HCT116 (cell line): ENCODE results near the gene ADAMTSL2. TPM values are rescaled to one million over a fixed set of nuclear protein-coding genes. Genes with fewer than 3 reads are reported as not detected.

Source experiments
- ATAC-seq: fragments of 200-7000 bp; cut with Tn5 transposase; 2 replicates; pipeline ENCODE4 v1.9.1; 2020; ENCODE audit warnings: mild to moderate bottlenecking, moderate library complexity
- BruUV-seq: library from RNA; stranded (reverse); fragments of 400-500 nt; replicated peaks from 2 replicates; lab custom pipeline; 2021; lab: Mats Ljungman, UMichigan
- CTCF ChIA-PET: fragments of 300-600 bp; sonication (Branson Sonifier 250); formaldehyde crosslinking; loops from one replicate; lab custom pipeline; 2021; ENCODE audit warnings: antibody characterized with exemption; lab: Charles Lee
- POLR2A ChIA-PET: fragments of 300-600, 350-600 bp; sonication (Branson Sonifier 250); formaldehyde crosslinking; loops from one replicate; lab custom pipeline; 2021; ENCODE audit warnings: antibody characterized with exemption; lab: Charles Lee
- RAD21 ChIA-PET, 2 experiments: fragments of 300-600 bp; sonication (Branson Sonifier 250); formaldehyde crosslinking; loops; one replicate each; lab custom pipeline; 2023; ENCODE audit warnings: low total read pairs in 2 of 2; ENCODE audit not compliant: uncharacterized antibody in 2 of 2, unreplicated experiment in 2 of 2, low non-redundant PET in 1 of 2; lab: Charles Lee
- DNase-seq: peaks from one replicate; pipeline ENCODE4 v3.0.0-alpha.2; 2010; ENCODE audit warnings: low read depth, low spot score
- H2AFZ ChIP-seq: fragments of 200-600 bp; shearing (Covaris generic), sonication (generic); 2 replicates; pipeline ENCODE4 v1.6.1; 2017; ENCODE audit warnings: low read depth, mixed run types, mixed read lengths, antibody characterized with exemption, low read length; ENCODE audit not compliant: poor library complexity, severe bottlenecking
- H3K27ac ChIP-seq: 2 replicates; pipeline ENCODE4 v1.5.1; 2012; ENCODE audit warnings: low read depth, low read length
- H3K27me3 ChIP-seq: fragments of 200-600 bp; sonication (generic); 2 replicates; pipeline ENCODE4 v1.6.1; 2016; ENCODE audit warnings: mixed run types, low read length, mixed read lengths; ENCODE audit not compliant: insufficient read depth
- H3K36me3 ChIP-seq, 2 experiments: fragments of 200-500 bp in 1 of 2; fragments of 200-600 bp in 1 of 2; sonication (Bioruptor generic) in 1 of 2; sonication (generic) in 1 of 2; 2 replicates each; pipeline versions ENCODE4 v1.5.1 to v1.6.1; 2014 to 2016; ENCODE audit warnings: low read length in 2 of 2, inconsistent platforms in 1 of 2, mixed read lengths in 1 of 2, mixed run types in 1 of 2; ENCODE audit not compliant: insufficient read depth in 2 of 2, control insufficient read depth in 1 of 2
- H3K4me1 ChIP-seq, 2 experiments: fragments of 200-600 bp in 1 of 2; sonication (generic) in 1 of 2; 2 replicates each; pipeline versions ENCODE4 v1.5.1 to v1.6.1; 2012 to 2017; ENCODE audit warnings: low read length in 2 of 2, inconsistent platforms in 1 of 2, mild to moderate bottlenecking in 1 of 2, mixed read lengths in 1 of 2, mixed run types in 1 of 2, moderate library complexity in 1 of 2; ENCODE audit not compliant: insufficient read depth in 2 of 2, control insufficient read depth in 1 of 2
- H3K4me2 ChIP-seq: fragments of 200-600 bp; sonication (generic); 2 replicates; pipeline ENCODE4 v1.6.1; 2017; ENCODE audit warnings: mixed run types, low read length, mixed read lengths
- H3K4me3 ChIP-seq, 2 experiments: fragments of 200-600 bp in 1 of 2; sonication (generic) in 1 of 2; replicated peaks in 1 of 2; 2 replicates each; pipeline ENCODE4 v1.5.1; 2011 to 2016; ENCODE audit warnings: low read length in 2 of 2, control low read depth in 1 of 2, low read depth in 1 of 2, mild to moderate bottlenecking in 1 of 2, mixed read lengths in 1 of 2, mixed run types in 1 of 2
- H3K79me2 ChIP-seq: fragments of 200-600 bp; sonication (generic); 2 replicates; pipeline ENCODE4 v1.6.1; 2017; ENCODE audit warnings: mild to moderate bottlenecking, mixed run types, low read length, moderate library complexity, mixed read lengths; ENCODE audit not compliant: insufficient read depth
- H3K9ac ChIP-seq: fragments of 200-600 bp; sonication (generic); 2 replicates; pipeline ENCODE4 v1.6.1; 2016; ENCODE audit warnings: low read length, mixed read lengths
- H3K9me2 ChIP-seq: fragments of 200-600 bp; sonication (generic), shearing (Covaris generic); 2 replicates; pipeline ENCODE4 v1.6.1; 2017; ENCODE audit warnings: mixed run types, mild to moderate bottlenecking, moderate library complexity; ENCODE audit not compliant: insufficient read depth
- H3K9me3 ChIP-seq, 2 experiments: fragments of 200-500 bp in 1 of 2; fragments of 200-600 bp in 1 of 2; sonication (Bioruptor generic) in 1 of 2; sonication (generic) in 1 of 2; 2 replicates each; pipeline ENCODE4 v1.6.1; 2014 to 2017; ENCODE audit warnings: low read length in 2 of 2, mixed read lengths in 2 of 2, inconsistent platforms in 1 of 2, low read depth in 1 of 2, mild to moderate bottlenecking in 1 of 2, mixed run types in 1 of 2, moderate library complexity in 1 of 2; ENCODE audit not compliant: control insufficient read depth in 1 of 2, insufficient read depth in 1 of 2
- H4K20me1 ChIP-seq: fragments of 200-600 bp; sonication (generic), shearing (Covaris generic); 2 replicates; pipeline ENCODE4 v1.6.1; 2017; ENCODE audit warnings: mixed run types, mild to moderate bottlenecking, moderate library complexity; ENCODE audit not compliant: insufficient read depth
- ATF3 ChIP-seq: IDR thresholded peaks from 2 replicates; pipeline ENCODE4 v1.6.1; 2012
- CBX3 ChIP-seq: IDR thresholded peaks from 2 replicates; pipeline ENCODE4 v1.6.1; 2012; ENCODE audit warnings: low read depth
- EGR1 ChIP-seq: IDR thresholded peaks from 2 replicates; pipeline ENCODE4 v1.6.1; 2012; ENCODE audit warnings: low read depth
- EZH2phosphoT487 ChIP-seq: fragments of 200-600 bp; IDR thresholded peaks from 2 replicates; pipeline ENCODE4 v1.6.1; 2018; ENCODE audit warnings: antibody characterized with exemption, borderline replicate concordance
- JUND ChIP-seq: IDR thresholded peaks from 2 replicates; pipeline ENCODE4 v1.6.1; 2012
- RAD21 ChIP-seq: IDR thresholded peaks from 2 replicates; pipeline ENCODE4 v1.6.1; 2012; ENCODE audit warnings: low read depth, mild to moderate bottlenecking
- REST ChIP-seq: IDR thresholded peaks from 2 replicates; pipeline ENCODE4 v1.6.1; 2012; ENCODE audit warnings: low read depth
- SIN3A ChIP-seq: IDR thresholded peaks from 2 replicates; pipeline ENCODE4 v1.6.1; 2012; ENCODE audit warnings: low read depth
- SP1 ChIP-seq: IDR thresholded peaks from 2 replicates; pipeline ENCODE4 v1.6.1; 2012; ENCODE audit warnings: low read depth
- ZFX ChIP-seq: fragments of 450-650 bp; IDR thresholded peaks from 2 replicates; pipeline ENCODE4 v1.6.1; 2017
- intact Hi-C: fragments of 100-400 bp; cut with micrococcal nuclease; formaldehyde crosslinking; loops from 2 replicates; pipeline ENCODE4 v1.10.0; 2022
- total RNA-seq: library from RNA; stranded (reverse); gene quantifications from one replicate; pipeline ENCODE4 v1.2.1, GENCODE V29; 2021; ENCODE audit not compliant: unreplicated experiment

Gene ADAMTSL2
- total RNA-seq, 1 experiment from 2014 or later = not detected

GRCh38 chr9:133597316-133597957 lies 62.9 kb downstream of the ADAMTSL2 start:
- Histone ChIP-seq H3K9me3 (peaks cover 7 to 10% of the 10 kb centered on the region in 2 experiments; a peak in 2 of 4 replicates), H3K4me3 (no peak overlapping the region), H3K27me3 (no peaks in the 10 kb centered on the region), H3K79me2 (no peaks in the 10 kb centered on the region), H3K9ac (no peak overlapping the region), H3K9me2 (no peaks in the 10 kb centered on the region), H3K4me1 (peaks cover 0 to 1% of the 10 kb centered on the region in 2 experiments; a peak in 2 of 4 replicates), H4K20me1 (no peaks in the 10 kb centered on the region), H2AFZ (no peak overlapping the region), H3K36me3 (no peaks in the 10 kb centered on the region), H3K4me2 (no peak overlapping the region), H3K27ac (no peak overlapping the region)
- intact Hi-C loops = no loop called here
- TF ChIP-seq CBX3 = peak; percentile 97
- TF ChIP-seq EZH2phosphoT487 = no peak
- ChIA-PET RAD21 (no interaction called here), CTCF (no interaction called here), POLR2A (no interaction called here)
- DNase-seq (peak; percentile 28), ATAC-seq (no peak)
- BruUV-seq = no TSS peak

- no peaks in the 10 kb centered on the region for H3K27me3 ChIP-seq
- ChIA-PET POLR2A (no interaction called here), RAD21 (no interaction called here), CTCF (no interaction called here)
- H3K9me3 ChIP-seq = peaks cover 7 to 10% of the 10 kb centered on the region in 2 experiments; a peak in 2 of 4 replicates
- no peak overlapping the region for H2AFZ ChIP-seq
- H3K4me2 ChIP-seq = no peak overlapping the region
- TF ChIP-seq ZFX (no peak), ATF3 (no peak), REST (no peak), EGR1 (no peak), RAD21 (no peak), JUND (no peak), EZH2phosphoT487 (no peak), SIN3A (no peak), SP1 (no peak)
- H3K4me1 ChIP-seq = no peaks in the 10 kb centered on the region
- no peaks in the 10 kb centered on the region for H3K79me2 ChIP-seq
- H3K4me3 ChIP-seq = no peak overlapping the region
- ATAC-seq = no peak
- H3K36me3 ChIP-seq = no peaks in the 10 kb centered on the region
- no peaks in the 10 kb centered on the region for H3K9me2 ChIP-seq
- DNase-seq = no peak
- no TSS peak for BruUV-seq
- H4K20me1 ChIP-seq = no peaks in the 10 kb centered on the region
- H3K9ac ChIP-seq = no peak overlapping the region
- no peak overlapping the region for H3K27ac ChIP-seq
- intact Hi-C loops = no loop called here
Observed at GRCh38 chr9:133598978-133599377, 64.5 kb downstream of the ADAMTSL2 start.
